ENCODE results near the gene GP1BB. TPM values are rescaled to one million over a fixed set of nuclear protein-coding genes. Genes with fewer than 3 reads are reported as not detected.

Gene GP1BB
- polyA plus RNA-seq, 3 donors: 2.2 to 3.4 (median 2.9) TPM

- no peak for DNase-seq (ENCODE audit: low read depth in 3 of 3, low spot score in 2 of 3)
Measured at GRCh38 chr22:19753996-19754700, 30.8 kb downstream of the GP1BB start.

GRCh38 chr22:19754701-19755144, 31.4 kb downstream of the GP1BB start:
- DNase-seq (ENCODE audit: low read depth in 3 of 3, low spot score in 2 of 3): no peak

GRCh38 chr22:19755145-19755710, 31.9 kb downstream of the GP1BB start:
- DNase-seq (ENCODE audit: low read depth in 3 of 3, low spot score in 2 of 3): no peak

- DNase-seq (ENCODE audit: low read depth in 3 of 3, low spot score in 2 of 3): no peak
Measured at GRCh38 chr22:19755722-19756287, 32.5 kb downstream of the GP1BB start.

- DNase-seq (ENCODE audit: low read depth in 3 of 3, low spot score in 2 of 3): no peak
Measured at GRCh38 chr22:19756288-19757128, 33.2 kb downstream of the GP1BB start.

GRCh38 chr22:19757140-19757984, 34.0 kb downstream of the GP1BB start:
- no peak for DNase-seq (ENCODE audit: low read depth in 3 of 3, low spot score in 2 of 3)

GRCh38 chr22:19757985-19758895, 34.9 kb downstream of the GP1BB start:
- DNase-seq (ENCODE audit: low read depth in 3 of 3, low spot score in 2 of 3): no peak

GRCh38 chr22:19758896-19759426, 35.6 kb downstream of the GP1BB start:
- DNase-seq (ENCODE audit: low read depth in 3 of 3, low spot score in 2 of 3): no peak

GRCh38 chr22:19759427-19760057, 36.2 kb downstream of the GP1BB start:
- DNase-seq (ENCODE audit: low read depth in 3 of 3, low spot score in 2 of 3): no peak

- no peak for DNase-seq (ENCODE audit: low read depth in 3 of 3, low spot score in 2 of 3)
Measured at GRCh38 chr22:19760058-19760950, 37.0 kb downstream of the GP1BB start, which contains the start of gene TBX1. Gene TBX1, plus strand, starts transcription at chr22:19760778. Its CDS starts 66 bp downstream, at chr22:19760844.

- no peak for DNase-seq (ENCODE audit: low read depth in 3 of 3, low spot score in 2 of 3)
Measured at GRCh38 chr22:19760951-19761724, 37.8 kb downstream of the GP1BB start.

GRCh38 chr22:19761725-19762567, 38.6 kb downstream of the GP1BB start:
- no peak for DNase-seq (ENCODE audit: low read depth in 3 of 3, low spot score in 2 of 3)

GRCh38 chr22:19762568-19763457, 39.5 kb downstream of the GP1BB start:
- DNase-seq (ENCODE audit: low read depth in 3 of 3, low spot score in 2 of 3): no peak

GRCh38 chr22:19763458-19764298, 40.3 kb downstream of the GP1BB start:
- no peak for DNase-seq (ENCODE audit: low read depth in 3 of 3, low spot score in 2 of 3)

Measured in right renal cortex interstitium (tissue), 3 donors.